ENCODE data around the gene SLC36A1.
"Not testable (repeated sequence)": the region's sequence is repeated elsewhere in the genome, so short reads cannot be mapped to it uniquely, and the experiment has no call there.

The SLC36A1 gene

DNA sequence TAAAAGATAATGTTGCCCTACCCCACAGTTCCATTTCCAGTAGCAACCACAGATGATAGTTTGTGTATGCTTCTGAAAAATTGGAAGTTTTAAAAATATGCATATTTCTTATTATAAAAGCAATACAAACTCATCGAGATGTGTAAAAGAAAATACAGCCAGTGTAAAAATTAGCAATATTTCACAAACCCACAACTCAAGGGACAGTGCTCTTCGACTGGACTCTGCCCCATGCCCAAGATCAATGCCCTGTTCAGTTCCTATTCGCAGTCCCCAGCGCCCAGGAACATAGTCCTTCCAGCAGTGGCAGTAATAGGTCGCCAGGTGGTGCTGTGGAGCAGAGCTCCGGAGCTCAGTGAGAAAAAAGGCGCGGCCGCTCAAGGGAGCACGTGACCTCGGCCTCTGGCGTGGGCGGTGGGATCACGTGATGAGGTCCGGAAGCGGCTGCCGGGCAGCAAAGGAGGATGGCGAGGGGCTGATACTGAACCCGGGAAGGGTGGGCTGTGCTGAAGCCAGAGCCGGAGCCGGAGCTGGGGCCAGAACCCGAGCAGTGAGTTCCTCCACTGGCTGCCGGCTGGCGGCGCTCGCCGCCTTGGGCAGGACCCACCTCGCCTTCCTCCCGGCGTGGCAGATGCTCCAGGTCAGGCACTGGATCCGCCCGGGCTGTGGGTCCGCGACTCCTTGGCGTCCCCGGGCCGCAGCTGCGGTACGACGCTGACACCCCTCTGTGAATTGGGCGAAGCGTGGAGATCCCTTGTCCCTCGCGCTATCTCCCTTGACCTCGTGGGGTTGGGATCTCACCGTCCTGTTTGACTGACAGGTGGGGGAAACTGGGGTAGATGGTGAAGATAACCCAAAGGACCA lies at the start of gene SLC36A1:
Gene SLC36A1 (plus strand): TSS at position 430 of the 864 bp plus-strand sequence. CDS start 11,190 bp downstream, outside the sequence.
- peak; percentile 92 for DNase-seq (ENCODE audit: low spot score)

DNA sequence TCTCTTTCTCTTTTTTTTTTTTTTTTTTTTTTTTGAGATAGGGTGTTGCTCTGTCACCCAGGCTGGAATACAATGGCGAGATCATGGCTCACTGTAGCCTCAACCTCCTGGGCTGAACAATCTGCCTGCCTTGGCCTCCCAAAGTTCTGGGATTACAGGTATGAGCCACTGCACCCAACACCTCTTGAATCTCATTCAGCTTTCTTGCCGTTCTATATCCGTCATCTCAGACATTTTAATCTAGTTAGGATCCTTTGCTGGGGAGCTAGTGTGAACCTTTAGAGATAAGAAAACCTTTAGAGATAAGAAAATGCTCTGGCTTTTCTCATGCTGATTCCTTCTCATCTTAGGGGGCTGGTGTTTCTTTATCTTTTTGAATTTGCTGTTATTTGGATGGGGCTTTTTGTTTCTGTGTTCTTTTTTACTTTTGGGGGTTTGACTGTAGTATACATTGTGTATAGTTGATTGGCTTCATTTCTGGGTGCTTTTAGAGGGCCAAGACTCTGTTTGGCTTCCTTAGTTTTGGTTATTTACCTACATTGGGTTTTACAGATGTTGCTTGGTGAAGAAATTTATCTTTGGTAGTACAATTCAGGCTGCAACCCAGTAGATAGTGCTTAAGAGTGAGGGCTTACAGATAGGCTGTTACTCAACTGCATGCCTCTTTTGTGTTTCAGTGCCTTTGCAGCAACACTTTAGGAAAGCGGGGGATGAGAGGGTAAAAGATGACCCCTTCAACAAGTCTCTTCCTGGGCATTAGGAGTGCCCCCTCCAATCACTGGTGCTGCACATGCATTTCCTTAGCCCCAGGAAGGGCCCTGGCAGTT lies 41.9 kb upstream of the SLC36A1 start:
- DNase-seq (ENCODE audit: low spot score): no peak

DNA sequence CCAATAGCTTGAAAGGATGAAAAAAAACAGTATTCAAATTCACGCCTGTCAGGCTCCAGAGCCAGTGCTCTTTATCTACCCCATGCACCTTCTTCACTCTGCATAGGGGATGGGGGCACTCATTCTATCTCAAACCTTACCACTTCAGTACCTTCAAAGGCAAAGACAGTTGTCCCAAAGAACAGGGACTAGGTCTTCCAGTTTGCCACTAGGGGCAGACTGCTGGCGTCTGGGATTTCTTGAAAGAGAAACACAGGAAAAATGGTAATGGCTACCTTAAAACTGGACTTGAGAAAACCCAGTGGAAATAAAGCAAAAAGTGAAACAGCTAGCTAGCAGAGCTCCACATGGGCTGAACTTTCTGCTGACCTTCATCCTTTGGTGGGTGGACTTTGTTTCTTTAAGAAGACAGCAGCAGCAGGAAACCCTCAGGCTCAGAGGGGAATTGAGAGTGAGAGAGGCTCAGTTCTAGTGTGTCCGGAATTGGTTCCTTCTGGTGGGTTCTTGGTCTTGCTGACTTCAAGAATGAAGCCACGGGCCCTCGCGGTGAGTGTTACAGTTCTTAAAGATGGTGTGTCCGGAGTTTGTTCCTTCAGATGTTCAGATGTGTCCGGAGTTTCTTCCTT lies 41.0 kb upstream of the SLC36A1 start:
- peak; percentile 35 for DNase-seq (ENCODE audit: low spot score)

DNA sequence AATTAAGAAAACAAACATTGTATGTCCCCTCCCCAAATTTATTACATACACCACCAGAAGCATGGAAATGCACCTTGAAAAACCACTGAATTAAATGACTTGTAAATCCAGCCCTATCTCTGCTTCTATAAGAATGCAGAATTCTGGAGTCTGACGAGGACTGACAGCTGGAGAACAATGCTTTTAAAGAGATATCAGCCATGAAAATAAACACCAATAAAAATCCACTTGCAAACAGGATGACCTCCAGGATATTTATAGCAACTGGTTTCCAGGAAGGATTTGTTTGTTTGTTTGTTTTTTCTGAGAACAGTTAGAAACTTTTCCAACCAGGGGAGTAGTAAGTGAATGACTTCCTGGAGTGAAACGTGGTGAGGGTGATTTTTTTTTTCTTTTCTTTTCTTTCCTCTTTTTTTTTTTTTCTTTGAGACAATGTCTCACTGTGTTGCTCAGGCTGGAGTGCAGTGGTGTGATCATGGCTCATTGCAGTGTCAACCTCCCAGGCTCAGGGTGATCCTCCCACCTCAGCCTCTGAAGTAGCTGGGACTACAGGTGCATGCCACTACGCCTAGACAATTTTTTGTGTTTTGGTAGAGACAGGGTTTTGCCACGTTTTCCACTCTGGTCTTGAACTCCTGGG lies 38.7 kb upstream of the SLC36A1 start:
- DNase-seq (ENCODE audit: low spot score): no peak

DNA sequence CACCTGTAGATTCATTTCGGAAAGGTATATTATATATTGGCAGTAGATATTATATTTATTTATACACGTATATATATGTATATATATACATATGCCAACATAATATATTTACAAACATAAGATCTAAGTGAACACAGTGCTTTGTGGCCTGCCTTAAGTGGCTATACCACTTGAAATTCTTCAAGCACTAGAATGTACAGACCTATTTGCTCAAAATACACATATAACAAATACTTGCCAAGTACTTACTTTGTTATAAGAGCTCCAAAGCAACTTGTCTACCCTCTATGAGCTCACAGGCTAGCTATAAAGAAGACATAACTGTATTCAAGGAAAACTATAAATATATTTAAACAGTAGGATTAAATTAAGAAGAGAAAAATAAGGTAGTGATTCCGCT lies 33.6 kb upstream of the SLC36A1 start:
- DNase-seq (ENCODE audit: low spot score): no peak

DNA sequence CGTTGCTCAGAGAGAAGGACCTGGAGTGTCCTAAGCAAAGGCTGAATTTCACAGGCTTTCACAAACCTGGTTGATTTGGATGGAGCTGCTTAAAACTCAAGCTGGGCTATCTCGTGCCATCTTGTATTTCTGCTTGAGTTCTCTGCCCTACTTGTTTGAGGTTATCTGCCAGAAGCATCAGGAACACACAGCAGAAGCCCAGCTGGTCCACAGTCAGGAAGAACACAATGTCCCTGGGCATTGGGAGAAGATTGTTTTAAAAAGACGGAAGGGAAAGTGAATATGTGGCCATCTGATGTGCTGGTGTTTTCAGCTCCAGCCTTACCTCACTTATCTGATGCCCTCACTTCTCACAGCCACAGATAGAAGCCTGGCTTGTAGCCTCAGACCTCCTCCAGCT lies 32.9 kb upstream of the SLC36A1 start:
- no peak for DNase-seq (ENCODE audit: low spot score)

DNA sequence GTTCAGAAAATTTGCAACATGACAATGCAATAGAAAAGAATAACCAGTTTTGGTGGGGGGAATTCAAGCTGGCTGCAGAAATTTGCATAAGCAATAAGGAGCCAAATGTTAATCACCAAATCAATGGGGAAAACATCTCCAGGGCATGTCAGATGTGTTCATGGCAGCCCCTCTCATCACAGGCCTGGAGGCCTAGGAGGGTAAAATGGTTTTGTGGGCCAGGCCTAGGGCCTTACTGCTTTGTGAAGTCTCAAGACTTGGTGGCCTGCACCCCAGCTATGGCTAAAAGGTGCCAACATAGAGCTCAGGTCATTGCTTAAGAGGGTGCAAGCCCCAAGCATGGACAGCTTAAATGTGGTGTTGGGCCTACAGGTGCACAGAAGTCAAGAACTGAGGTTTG lies 29.7 kb upstream of the SLC36A1 start:
- no peak for DNase-seq (ENCODE audit: low spot score)

DNA sequence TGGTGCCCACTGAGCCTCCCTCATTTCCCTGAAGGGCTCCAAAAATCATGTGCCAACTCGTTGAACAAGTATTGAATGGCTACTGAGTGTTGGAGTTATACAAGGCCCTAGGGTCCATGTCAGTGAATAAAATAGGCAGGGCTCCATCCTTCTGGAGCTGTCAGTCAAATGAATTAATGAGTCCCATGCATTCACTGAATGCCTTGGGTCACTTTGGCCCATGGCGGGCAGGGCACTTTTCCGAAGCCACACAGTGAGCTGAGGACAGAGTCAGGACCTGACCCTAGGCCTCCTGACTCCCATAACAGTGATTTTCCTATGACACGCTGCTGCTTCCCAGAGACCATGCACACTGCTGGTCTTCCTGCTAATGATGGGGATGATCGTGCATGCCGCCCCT lies 27.3 kb upstream of the SLC36A1 start:
- no peak for DNase-seq (ENCODE audit: low spot score)

DNA sequence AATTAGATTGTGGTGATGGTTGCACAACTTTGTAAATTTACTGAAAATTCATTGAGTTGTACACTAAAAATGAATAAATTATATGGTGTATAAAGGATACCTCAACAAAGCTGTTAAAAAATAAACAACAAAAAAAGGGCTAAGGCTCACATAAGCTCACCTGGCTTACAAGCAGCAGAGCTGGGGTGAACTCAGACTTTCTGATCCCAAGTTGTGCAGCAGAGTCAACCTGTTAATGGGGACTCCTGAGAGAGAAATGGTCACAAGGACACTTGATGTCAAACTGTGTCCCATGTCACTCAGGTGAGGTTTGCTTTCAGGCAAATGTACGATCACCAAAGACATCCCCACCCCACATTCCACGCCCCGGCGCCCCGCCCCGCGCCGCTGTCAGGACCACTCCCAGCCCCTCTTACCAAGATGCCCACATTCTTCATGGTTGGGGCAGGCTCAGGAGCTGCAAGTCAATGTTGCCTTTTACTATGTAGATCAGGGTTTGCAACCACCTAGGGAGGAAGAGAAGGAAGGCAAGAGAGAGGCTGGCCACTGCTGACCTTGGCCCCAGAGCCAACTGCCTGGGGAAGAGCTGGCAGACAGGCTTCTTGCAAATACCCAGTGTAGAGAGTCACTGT lies 22.4 kb upstream of the SLC36A1 start:
- no peak for DNase-seq (ENCODE audit: low spot score)

DNA sequence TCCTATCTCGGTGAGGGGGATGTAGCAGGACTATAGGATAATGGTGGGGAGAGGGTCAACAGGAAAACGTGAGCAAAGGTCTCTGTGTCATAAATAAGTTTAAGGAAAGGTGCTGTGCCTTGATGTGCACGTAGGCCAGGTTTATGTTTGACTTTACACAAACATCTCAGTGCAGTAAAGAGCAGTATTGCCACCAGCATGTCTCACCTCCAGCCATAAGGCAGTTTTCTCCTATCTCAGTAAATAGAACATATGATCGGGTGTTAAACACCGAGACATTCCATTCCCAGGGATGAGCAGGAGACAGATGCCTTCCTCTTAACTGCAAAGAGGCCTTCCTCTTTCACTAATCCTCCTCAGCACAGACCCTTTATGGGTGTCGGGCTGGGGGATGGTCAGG lies 21.1 kb upstream of the SLC36A1 start:
- not testable (repeated sequence) for DNase-seq (ENCODE audit: low spot score)

DNA sequence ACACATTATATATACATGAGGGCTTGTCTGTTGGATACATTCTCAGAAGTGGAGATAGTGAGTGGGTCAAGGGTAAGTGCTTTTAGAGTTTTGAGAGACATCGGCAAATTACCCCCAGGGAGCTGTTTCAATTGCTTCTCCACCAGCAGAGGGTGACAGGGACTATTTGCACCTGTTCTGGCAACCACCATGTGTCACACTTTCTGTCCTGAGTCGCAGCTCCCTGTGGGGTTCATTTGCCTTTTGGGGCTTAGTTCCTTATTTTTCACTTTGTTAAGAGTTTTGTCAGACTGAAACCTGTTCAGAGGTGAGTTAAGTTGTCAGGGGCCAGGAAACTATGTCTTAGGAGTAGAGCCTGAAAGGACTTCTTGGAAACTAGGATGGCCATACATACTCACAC lies 20.1 kb upstream of the SLC36A1 start:
- DNase-seq (ENCODE audit: low spot score): no peak

DNA sequence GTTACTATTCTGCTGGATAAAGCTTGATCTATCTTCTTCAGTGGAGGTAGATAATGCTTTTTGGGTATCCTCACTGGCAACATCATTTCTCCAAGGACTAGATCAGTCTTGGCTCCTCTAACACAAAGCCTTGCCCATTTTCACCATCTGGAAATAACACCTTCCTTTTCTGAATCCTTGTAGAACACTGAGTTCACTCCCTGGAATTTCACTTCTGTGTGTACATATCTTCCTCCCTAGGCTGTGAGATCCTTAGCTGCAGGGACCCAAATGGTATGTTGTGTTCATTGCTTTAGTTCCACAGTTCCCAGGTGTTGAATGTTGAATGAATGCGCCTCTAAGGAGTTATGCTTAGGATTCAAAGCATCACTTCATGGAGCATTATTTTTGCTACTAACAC lies 16.7 kb upstream of the SLC36A1 start:
- no peak for DNase-seq (ENCODE audit: low spot score)

DNA sequence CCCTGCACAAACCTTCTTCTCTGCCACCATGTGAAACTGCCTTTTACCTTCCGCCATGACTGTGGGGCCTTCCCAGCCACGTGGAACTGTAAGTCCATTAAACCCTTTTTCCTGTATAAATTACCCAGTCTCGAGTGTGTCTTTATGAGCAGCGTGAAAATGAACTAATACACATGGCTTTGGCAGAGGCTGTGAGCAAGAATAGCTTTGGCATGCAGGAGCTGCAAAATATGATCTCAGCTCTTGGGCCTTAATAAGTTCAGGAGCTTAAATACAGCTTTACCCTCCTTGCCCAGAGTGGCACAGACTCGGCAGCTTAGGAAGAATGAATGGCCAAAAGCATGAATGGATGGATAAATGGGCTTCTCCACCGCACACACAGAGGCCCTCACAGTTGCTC lies 15.7 kb upstream of the SLC36A1 start:
- DNase-seq (ENCODE audit: low spot score): no peak

DNA sequence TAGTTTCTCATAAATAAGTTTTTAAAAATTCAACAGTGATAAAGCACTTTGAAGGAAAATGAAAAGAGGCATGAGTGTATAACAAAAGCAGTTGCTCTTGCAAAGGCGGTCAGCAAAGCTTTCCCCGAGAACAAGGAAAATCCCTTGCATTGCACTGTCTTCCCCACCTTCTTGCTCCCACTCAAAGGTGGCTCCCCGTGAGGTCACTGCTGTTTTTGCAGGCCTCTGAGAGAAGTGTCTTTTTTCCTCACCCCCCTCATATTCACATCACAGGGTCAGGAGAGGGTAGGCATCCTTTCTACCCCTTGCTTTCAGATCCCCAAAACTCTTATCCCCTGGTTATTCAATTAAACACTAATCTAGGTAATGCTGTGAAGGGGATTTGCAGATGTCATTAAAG lies 15.2 kb upstream of the SLC36A1 start:
- no peak for DNase-seq (ENCODE audit: low spot score)

DNA sequence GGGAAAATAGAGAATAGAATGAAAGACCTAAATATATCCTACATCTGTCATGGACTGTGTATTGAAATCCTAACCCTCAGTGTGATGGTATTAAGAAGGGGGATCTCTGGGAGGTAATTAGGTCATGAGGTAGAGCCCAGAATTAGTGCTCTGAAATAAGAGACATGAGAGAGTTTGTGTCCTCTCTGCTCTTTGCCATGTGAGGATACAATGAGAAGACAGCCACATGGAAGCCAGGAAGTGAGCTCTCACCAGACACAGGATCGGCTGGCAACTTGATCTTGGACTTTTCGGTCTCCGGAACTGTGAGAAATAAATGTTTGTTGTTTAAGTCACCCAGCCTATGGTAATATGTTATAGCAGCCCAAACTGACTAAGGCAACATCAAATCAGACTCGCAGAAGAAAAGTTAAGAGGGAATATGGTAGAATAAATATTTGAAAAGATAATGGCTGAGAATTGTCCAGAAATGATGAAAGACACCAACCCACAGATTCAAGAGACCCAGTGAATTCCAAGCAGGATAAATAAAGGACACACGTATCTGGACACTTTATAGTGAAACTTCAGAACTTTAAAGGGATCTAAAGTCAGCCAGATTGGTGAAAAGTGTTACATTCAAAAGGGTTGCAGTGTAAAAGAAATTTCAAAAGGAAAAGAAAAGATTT lies 12.7 kb upstream of the SLC36A1 start:
- DNase-seq (ENCODE audit: low spot score): no peak

DNA sequence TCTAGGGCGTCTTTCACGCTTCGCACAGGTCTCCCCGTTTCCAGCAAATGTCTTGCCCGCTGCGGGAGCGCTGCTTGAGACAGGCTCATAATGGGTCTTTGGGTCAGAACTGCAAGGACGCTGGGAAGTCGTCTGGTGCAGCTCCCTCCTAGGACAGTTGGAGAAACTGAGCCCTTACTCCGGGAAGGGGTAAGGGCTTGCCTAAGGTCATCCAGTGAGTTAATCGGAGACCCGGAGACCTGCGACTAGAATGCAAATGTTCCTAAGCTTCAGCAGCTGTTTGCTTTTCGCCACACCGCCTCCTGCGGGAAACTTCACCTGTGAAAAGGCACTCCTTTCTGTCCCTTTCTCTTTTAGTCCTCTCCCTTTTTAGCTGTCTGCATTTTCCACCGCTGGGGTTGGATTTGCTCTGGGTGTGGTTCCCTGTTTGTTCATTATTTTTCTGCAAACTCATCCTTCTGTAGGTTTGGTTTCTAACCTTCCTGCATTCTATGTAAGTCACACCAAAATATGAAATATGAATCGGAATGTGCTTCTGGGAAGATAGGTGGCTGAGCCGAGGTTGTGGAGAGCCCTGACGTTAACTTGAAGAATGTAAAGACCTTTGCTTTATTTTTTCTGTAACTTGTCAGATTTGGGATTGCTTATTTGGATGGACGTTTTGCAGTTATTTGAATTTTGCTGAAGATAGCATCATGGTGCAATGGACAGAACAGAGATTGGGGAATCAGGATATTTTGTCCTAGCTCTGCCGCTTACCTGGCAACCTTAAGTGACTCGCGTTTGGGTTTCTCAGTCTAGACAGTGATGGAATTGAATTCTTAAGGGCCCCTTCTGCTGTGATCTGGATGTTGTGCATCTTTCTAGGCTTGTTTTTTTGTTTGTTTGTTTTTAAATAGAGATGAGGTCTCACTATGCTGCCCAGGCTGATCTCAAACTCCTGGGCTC lies 909 bp downstream of the SLC36A1 start:
- peak; percentile 66 for DNase-seq (ENCODE audit: low spot score)

DNA sequence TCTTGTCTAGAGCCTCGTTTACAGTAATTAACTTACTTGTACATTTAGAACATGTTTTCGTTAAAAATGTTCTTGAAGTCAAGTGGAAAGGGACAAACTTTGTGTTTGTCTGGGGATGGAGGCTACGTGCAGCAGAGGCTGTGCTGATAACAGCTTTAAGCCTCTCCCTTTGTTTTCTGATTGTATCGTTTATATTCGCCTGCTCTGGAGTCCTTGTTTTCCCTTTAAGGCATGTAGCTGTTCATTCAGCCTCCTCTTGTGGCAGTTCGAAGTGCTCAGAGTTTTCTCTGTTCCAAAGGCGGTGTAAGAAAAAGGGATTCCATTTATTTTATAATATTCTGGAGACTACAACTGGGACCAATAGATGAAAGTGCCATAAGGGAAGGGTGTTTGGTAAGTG lies 1.9 kb downstream of the SLC36A1 start:
- no peak for DNase-seq (ENCODE audit: low spot score)

DNA sequence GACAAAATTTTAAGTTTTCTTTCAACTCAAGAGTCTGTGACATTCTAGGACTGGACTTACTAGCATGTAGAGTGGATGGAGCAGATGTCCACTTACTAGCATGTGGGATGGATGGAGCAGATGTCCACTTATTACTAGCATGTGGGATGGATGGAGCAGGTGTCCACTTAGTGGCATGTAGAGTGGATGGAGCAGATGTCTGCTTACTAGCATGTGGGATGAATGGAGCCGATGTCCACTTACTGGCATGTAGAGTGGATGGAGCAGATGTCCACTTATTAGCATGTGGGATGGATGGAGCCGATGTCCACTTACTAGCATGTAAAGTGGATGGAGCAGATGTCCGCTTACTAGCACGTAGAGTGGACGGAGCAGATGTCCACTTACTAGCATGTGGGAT lies 2.4 kb downstream of the SLC36A1 start:
- no peak for DNase-seq (ENCODE audit: low spot score)

DNA sequence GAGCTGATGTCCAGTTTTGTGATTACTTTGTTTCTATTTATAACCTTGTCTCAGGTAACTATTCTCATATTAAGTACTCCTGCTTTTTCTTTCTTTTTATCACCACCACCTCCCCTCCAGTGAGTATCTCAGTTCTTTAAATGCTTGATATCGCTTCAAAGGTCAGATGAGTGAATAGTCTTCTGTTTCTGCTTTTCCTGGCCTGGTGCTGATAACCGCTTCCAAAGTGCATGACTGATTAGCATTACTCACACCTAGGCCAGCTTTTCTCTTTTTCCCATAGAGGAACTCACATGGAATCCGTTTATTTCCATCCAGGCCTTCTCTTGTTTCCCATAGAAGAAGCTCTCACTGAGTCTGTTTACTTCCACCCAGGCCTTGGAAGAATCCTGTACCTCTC lies 3.2 kb downstream of the SLC36A1 start:
- DNase-seq (ENCODE audit: low spot score): no peak
